Stimulated activated memory B cell treated with anti-CD40 and anti-IgM and Interleukin-4, amounts not matched to agents 10 μg/mL and 1 μg/mL and 100 μg/mL, for 72 hours (primary cell): Measurements from ENCODE around the gene SAMD4A.

Experiments used
- ATAC-seq: fragments of 150-1000 bp; cut with Tn5 transposase; 2 replicates; pipeline ENCODE4 v1.10.0; 2021
- H3K27ac Mint-ChIP-seq: one replicate; pipeline ENCODE4 v1.8.0; 2022; ENCODE audit warnings: mild to moderate bottlenecking, mixed read lengths
- H3K27me3 Mint-ChIP-seq: one replicate; pipeline ENCODE4 v1.8.0; 2022; ENCODE audit warnings: mixed read lengths
- H3K36me3 Mint-ChIP-seq: one replicate; pipeline ENCODE4 v1.8.0; 2022; ENCODE audit warnings: mixed read lengths
- H3K4me1 Mint-ChIP-seq: one replicate; pipeline ENCODE4 v1.8.0; 2022; ENCODE audit warnings: mixed read lengths
- H3K4me3 Mint-ChIP-seq: one replicate; pipeline ENCODE4 v1.8.0; 2022; ENCODE audit warnings: mild to moderate bottlenecking, moderate library complexity, mixed read lengths
- H3K9me3 Mint-ChIP-seq: one replicate; pipeline ENCODE4 v1.8.0; 2022; ENCODE audit warnings: mixed read lengths

The SAMD4A gene

DNA sequence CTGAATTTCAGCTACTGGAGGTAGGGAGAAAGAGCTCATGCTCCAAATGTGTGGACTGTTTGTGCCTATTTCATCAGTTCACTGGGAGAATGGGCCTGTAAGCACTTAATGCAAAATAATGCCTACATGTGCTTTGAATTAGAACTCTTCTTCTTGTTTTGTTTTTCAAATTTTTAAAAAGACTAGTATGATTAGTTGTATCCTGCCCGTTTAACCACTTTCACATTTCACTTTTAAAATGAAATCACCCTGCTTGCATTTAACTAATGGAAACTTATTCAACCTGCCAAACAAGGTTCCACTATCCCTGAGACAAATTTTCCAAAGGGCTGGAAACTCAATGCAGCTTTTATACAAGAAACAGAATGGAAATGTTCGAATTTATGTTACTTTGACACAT, 79.7 kb downstream of the SAMD4A start:
- ATAC-seq = no peak
- Mint-ChIP-seq H3K27ac (no peak overlapping the region), H3K36me3 (no peaks in the 10 kb centered on the region), H3K9me3 (no peaks in the 10 kb centered on the region), H3K4me3 (no peak overlapping the region), H3K4me1 (peaks cover 20% of the 10 kb centered on the region), H3K27me3 (no peaks in the 10 kb centered on the region)

DNA sequence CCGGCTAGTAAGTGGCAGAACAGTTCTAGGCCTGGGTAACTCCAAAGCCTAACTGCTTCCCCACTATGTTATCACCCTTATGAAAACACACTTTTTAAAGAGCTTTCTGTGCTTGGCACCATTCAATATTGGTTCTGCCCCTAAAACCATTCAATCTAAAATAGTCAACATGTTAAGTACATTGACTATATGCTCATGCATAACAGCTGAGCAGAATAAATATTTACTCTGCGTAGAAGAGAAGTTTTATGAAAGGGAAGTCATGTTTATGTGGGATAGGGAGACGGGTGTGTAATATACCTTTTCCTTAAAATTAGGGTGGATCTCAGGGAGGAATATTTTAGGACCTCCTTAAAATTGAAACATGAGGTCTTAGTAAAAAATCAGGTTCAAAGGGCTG, 80.5 kb downstream of the SAMD4A start:
- ATAC-seq = no peak
- no peaks in the 10 kb centered on the region for H3K27me3 Mint-ChIP-seq
- H3K9me3 Mint-ChIP-seq = no peaks in the 10 kb centered on the region
- H3K27ac Mint-ChIP-seq = no peak overlapping the region
- H3K36me3 Mint-ChIP-seq = no peaks in the 10 kb centered on the region
- no peak overlapping the region for H3K4me3 Mint-ChIP-seq
- H3K4me1 Mint-ChIP-seq = peaks cover 14% of the 10 kb centered on the region

DNA sequence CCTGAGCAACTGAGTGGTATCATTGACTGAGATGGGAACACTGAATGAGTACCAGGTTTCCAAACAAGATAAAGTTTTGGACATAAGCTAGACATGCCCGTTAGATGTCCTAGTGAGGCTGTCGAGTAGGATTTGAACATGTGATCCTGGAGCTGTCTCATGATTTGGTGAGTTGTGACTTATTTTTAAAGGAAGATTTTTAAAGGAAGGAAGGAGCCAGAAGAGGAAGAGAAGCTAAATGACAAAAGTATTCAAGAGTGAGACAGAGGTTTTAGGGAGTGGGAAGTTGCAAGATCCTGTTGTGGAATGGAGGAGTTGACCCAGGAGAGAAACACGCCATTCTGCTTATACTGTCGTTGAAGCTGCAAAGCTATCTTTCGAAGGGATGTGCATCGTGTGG, 82.1 kb downstream of the SAMD4A start:
- no peaks in the 10 kb centered on the region for H3K9me3 Mint-ChIP-seq
- no peak overlapping the region for H3K27ac Mint-ChIP-seq
- H3K27me3 Mint-ChIP-seq = no peaks in the 10 kb centered on the region
- peaks cover 9% of the 10 kb centered on the region for H3K4me1 Mint-ChIP-seq
- H3K4me3 Mint-ChIP-seq = no peak overlapping the region
- no peaks in the 10 kb centered on the region for H3K36me3 Mint-ChIP-seq
- no peak for ATAC-seq

DNA sequence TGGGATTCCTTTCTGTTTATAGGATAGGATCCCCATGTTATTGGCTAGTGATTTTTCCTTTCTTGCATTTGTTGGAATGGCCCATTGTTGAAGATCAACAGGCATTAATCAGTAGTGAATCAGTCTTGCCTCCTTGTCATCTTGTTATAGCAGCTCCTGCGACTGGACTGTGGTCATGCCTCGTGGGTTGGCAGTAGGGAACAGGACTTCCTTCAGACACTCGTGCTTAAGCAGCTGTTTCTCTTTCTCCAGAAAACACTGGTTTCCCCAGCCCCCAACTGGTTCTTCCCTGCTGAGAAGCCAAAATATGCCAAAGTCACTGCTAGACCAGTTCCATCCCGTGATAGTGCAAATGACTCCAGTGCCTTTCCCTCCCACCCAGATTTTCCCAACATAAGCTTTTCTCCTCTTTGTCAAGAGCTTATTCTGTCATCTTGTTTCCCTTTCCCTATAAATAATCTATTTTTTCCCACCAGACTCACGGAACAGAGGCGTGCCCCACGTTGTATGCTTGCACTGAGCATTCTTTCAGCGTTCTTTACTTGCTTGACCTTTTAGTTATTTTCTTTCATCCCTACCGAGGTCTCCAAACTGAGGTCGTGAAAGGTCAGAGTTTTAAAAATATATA, 83.5 kb downstream of the SAMD4A start:
- H3K9me3 Mint-ChIP-seq = no peaks in the 10 kb centered on the region
- peak overlapping the region; percentile 42 for H3K27ac Mint-ChIP-seq
- H3K4me1 Mint-ChIP-seq = peaks cover 9% of the 10 kb centered on the region
- no peak for ATAC-seq
- no peaks in the 10 kb centered on the region for H3K27me3 Mint-ChIP-seq
- no peak overlapping the region for H3K4me3 Mint-ChIP-seq
- H3K36me3 Mint-ChIP-seq = no peaks in the 10 kb centered on the region

DNA sequence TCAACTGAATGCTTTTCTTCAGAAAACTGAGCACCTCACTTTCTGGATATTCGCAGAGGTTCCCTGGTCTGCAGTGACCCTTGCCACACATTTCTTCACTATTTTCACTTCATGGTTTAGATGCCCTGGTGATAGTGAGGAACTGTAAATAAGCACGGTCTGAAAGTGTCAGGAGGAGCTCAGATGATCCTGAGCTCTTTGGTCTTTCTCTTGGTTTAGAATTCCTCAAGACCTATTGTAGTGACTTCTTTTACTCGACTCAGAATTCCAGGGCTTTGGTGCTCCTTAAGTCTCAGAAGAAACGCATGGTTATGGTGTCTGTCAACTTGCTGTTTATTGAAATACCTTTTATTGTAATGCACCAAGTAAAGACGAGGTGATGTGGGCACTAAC, 84.0 kb downstream of the SAMD4A start:
- no peak overlapping the region for H3K4me3 Mint-ChIP-seq
- H3K27me3 Mint-ChIP-seq = no peaks in the 10 kb centered on the region
- ATAC-seq = no peak
- H3K9me3 Mint-ChIP-seq = no peaks in the 10 kb centered on the region
- peak overlapping the region; percentile 42 for H3K27ac Mint-ChIP-seq
- peaks cover 9% of the 10 kb centered on the region for H3K4me1 Mint-ChIP-seq
- no peaks in the 10 kb centered on the region for H3K36me3 Mint-ChIP-seq

- no peaks in the 10 kb centered on the region for H3K27me3 Mint-ChIP-seq
- H3K27ac Mint-ChIP-seq = no peak overlapping the region
- no peaks in the 10 kb centered on the region for H3K9me3 Mint-ChIP-seq
- H3K36me3 Mint-ChIP-seq = no peaks in the 10 kb centered on the region
- peaks cover 9% of the 10 kb centered on the region for H3K4me1 Mint-ChIP-seq
- ATAC-seq = no peak
- H3K4me3 Mint-ChIP-seq = no peak overlapping the region
Measured at GRCh38 chr14:54651649-54652048, 84.7 kb downstream of the SAMD4A start.

DNA sequence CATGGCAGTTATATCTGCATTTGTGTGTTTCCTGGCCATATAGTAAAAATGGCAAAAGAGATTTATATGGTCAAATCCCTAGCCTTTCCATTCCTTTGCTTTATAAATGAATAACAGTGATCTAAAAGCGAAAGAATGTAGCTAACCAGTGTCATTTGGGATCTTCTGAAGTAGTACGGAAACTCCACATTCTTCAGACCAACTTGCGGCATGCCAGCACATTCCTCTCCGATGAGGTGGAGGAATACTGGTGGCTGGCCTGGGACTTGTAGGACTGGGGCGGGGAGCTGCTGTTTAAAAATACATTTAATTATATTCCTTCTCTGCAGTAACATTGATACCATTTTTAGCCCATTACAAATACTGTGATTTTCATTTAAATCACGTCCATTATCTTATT, 85.3 kb downstream of the SAMD4A start:
- H3K4me3 Mint-ChIP-seq = no peak overlapping the region
- no peak for ATAC-seq

DNA sequence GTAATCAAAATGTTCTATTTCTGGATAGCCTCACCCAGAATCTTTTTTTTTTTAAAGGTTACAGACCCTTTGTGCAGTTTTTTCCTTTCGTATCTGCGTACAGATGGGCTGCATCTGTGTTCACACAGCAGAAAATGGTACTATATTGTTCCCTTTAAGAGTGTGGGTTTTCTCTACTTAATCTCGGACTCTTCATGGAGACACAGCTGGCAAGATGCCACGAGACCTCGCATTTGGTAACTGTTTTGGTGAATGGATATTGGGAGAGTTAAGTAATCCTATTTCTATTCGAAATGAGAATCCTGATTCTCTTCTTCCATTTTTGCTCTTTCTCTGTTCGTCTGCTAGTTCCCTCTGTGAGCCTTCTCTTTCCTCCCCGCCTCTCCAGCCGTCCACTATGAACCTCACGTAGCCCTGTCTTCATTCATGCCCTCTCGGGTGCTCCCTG, 85.7 kb downstream of the SAMD4A start:
- Mint-ChIP-seq H3K4me1 (peaks cover 9% of the 10 kb centered on the region), H3K36me3 (peaks cover 5% of the 10 kb centered on the region), H3K4me3 (no peak overlapping the region), H3K27me3 (no peaks in the 10 kb centered on the region), H3K9me3 (no peaks in the 10 kb centered on the region), H3K27ac (no peak overlapping the region)
- no peak for ATAC-seq

More for the DNA sequence above, 85.3 kb downstream of the SAMD4A start:
- Mint-ChIP-seq H3K36me3 (peaks cover 2% of the 10 kb centered on the region), H3K9me3 (no peaks in the 10 kb centered on the region), H3K27me3 (no peaks in the 10 kb centered on the region), H3K27ac (no peak overlapping the region), H3K4me1 (peaks cover 9% of the 10 kb centered on the region)

GRCh38 chr14:54653712-54654469, 87.0 kb downstream of the SAMD4A start:
- no peak overlapping the region for H3K4me3 Mint-ChIP-seq
- H3K4me1 Mint-ChIP-seq = peaks cover 9% of the 10 kb centered on the region
- no peaks in the 10 kb centered on the region for H3K27me3 Mint-ChIP-seq
- H3K36me3 Mint-ChIP-seq = peaks cover 5% of the 10 kb centered on the region
- H3K27ac Mint-ChIP-seq = no peak overlapping the region
- H3K9me3 Mint-ChIP-seq = no peaks in the 10 kb centered on the region
- no peak for ATAC-seq

- H3K27me3 Mint-ChIP-seq = no peaks in the 10 kb centered on the region
- H3K36me3 Mint-ChIP-seq = peaks cover 5% of the 10 kb centered on the region
- no peak for ATAC-seq
- H3K4me1 Mint-ChIP-seq = peaks cover 9% of the 10 kb centered on the region
- H3K27ac Mint-ChIP-seq = no peak overlapping the region
- no peaks in the 10 kb centered on the region for H3K9me3 Mint-ChIP-seq
- H3K4me3 Mint-ChIP-seq = no peak overlapping the region
Measured at GRCh38 chr14:54654605-54655004, 87.7 kb downstream of the SAMD4A start.

- Mint-ChIP-seq H3K9me3 (no peaks in the 10 kb centered on the region), H3K27me3 (no peaks in the 10 kb centered on the region), H3K36me3 (peaks cover 5% of the 10 kb centered on the region), H3K27ac (no peak overlapping the region), H3K4me3 (no peak overlapping the region), H3K4me1 (peaks cover 5% of the 10 kb centered on the region)
- no peak for ATAC-seq
Measured at GRCh38 chr14:54658836-54659235, 91.9 kb downstream of the SAMD4A start.

GRCh38 chr14:54659365-54659764, 92.4 kb downstream of the SAMD4A start:
- no peak overlapping the region for H3K4me3 Mint-ChIP-seq
- peaks cover 7% of the 10 kb centered on the region for H3K36me3 Mint-ChIP-seq
- no peaks in the 10 kb centered on the region for H3K9me3 Mint-ChIP-seq
- peaks cover 10% of the 10 kb centered on the region for H3K4me1 Mint-ChIP-seq
- H3K27ac Mint-ChIP-seq = no peak overlapping the region
- no peak for ATAC-seq
- H3K27me3 Mint-ChIP-seq = no peaks in the 10 kb centered on the region

DNA sequence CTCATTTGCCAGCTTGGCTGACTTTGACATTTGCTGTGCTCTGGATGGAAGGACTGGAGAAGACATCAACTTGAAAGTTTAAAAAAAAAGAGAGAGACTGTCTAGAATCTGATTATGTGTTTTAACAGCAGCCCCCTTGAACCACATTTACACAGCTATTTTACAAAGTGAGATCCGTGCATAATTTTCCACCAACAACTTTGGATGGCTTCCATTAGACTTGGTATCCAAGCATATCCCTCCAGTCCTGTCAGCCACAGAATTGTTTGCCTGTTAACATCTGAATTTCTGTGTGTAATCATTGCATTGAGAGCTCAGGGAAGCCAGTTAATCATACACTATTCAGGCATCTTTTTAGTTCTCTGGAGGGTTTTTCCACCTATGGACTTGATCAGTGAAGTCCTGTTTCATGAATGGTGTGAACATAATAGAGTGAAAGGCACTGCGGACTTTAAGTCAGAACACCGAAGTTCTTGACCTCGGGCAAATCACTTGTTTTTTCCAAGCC, 93.7 kb downstream of the SAMD4A start:
- Mint-ChIP-seq H3K9me3 (no peaks in the 10 kb centered on the region), H3K27ac (no peak overlapping the region), H3K4me1 (peaks cover 15% of the 10 kb centered on the region), H3K36me3 (peaks cover 10% of the 10 kb centered on the region), H3K4me3 (no peak overlapping the region), H3K27me3 (no peaks in the 10 kb centered on the region)
- no peak for ATAC-seq

GRCh38 chr14:54662491-54663133, 95.7 kb downstream of the SAMD4A start:
- H3K9me3 Mint-ChIP-seq = no peaks in the 10 kb centered on the region
- H3K27me3 Mint-ChIP-seq = no peaks in the 10 kb centered on the region
- peaks cover 5% of the 10 kb centered on the region for H3K36me3 Mint-ChIP-seq
- ATAC-seq = no peak
- peaks cover 21% of the 10 kb centered on the region for H3K4me1 Mint-ChIP-seq
- no peak overlapping the region for H3K4me3 Mint-ChIP-seq
- H3K27ac Mint-ChIP-seq = no peak overlapping the region

DNA sequence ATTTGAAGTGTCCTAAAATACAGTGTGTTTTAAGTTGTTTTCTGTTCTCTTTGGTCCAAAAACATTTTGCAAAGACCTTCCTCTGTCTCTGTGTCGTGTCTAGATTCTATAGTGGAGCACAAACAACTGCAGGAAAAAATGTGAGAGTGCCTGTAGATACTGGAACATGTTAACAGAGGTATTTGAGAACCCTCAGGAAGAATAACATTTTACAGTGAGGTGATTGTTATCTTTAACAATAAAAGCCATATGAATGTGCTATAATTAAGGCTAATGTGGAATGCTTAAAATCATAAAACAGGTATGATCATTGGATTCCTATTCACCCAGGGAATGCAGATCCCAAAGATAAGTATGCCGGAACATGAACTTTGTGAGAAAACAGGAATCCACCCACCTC, 98.0 kb downstream of the SAMD4A start:
- Mint-ChIP-seq H3K4me3 (no peak overlapping the region), H3K27me3 (no peaks in the 10 kb centered on the region), H3K27ac (peak overlapping the region; percentile 66), H3K36me3 (peaks cover 5% of the 10 kb centered on the region), H3K4me1 (peaks cover 21% of the 10 kb centered on the region), H3K9me3 (no peaks in the 10 kb centered on the region)
- ATAC-seq = no peak
